Muscle of back (tissue), 11 donors: Measurements from ENCODE around the gene SHMT1. TPM values are rescaled to one million over a fixed set of nuclear protein-coding genes. Genes with fewer than 3 reads are reported as not detected.
"Not testable (repeated sequence)": the region's sequence is repeated elsewhere in the genome, so short reads cannot be mapped to it uniquely, and the experiment has no call there.

Experiments
- DNase-seq, 3 donors: peaks; one replicate each; pipeline versions ENCODE4 v3.0.0 to v3.0.0-alpha.2; 2013
- polyA plus RNA-seq, 10 donors: library from polyadenylated mRNA; unstranded; fragments of 120-200 nt; gene quantifications; one replicate each; pipeline ENCODE4 v1.2.1, GENCODE V29; 2013; ENCODE audit not compliant: insufficient read length in 10 of 10

SHMT1 gene
- polyA plus RNA-seq, 10 donors: 6.6 to 14.2 (median 10.3) TPM

DNA sequence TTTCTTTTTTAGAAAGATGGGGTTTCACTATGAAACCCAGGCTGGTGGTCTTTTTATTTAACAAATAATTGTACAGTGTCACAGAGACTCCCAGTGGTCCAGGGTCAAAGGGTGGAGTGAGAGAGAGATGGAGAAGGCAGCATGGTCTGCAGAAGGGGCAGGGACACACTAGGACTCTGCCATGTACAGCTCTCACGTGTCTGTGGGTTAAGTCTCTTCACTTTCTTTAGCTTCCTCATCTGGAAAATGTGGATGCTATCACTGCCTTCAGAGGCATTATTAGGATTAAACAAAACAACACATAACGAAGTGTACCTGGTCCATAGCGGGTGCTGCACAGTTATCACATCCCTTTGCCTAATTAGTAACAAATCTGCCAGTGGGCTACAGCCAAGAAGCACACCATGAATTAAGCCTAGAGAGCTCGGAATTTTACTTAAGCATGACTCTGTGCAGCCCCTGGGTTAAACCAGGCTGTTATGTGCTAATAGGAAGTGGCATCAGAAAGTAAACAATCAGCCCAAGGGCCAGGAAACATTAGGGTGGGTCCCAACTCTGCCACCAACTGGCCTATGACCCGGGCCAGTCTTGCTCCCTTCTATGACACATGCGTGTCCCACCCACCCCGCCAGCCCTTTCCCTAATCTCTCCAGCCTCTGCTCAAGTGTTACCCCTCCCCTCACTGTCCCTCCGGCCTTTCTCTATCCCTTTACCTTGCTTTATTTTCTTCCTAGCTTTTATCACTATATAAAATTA, 62.4 kb downstream of the SHMT1 start:
- no peak for DNase-seq

DNA sequence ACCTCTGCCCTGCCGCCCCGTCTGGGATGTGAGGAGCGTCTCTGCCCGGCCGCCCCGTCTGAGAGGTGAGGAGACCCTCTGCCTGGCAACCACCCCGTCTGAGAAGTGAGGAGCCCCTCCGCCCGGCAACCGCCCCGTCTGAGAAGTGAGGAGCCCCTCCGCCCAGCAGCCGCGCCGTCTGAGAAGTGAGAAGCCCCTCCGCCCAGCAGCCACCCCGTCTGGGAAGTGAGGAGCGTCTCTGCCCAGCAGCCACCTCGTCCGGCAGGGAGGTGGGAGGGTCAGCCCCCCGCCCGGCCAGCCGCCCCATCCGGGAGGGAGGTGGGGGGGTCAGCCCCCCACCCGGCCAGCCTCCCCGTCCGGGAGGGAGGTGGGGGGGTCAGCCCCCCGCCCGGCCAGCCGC, 65.3 kb downstream of the SHMT1 start:
- DNase-seq: not testable (repeated sequence)

DNA sequence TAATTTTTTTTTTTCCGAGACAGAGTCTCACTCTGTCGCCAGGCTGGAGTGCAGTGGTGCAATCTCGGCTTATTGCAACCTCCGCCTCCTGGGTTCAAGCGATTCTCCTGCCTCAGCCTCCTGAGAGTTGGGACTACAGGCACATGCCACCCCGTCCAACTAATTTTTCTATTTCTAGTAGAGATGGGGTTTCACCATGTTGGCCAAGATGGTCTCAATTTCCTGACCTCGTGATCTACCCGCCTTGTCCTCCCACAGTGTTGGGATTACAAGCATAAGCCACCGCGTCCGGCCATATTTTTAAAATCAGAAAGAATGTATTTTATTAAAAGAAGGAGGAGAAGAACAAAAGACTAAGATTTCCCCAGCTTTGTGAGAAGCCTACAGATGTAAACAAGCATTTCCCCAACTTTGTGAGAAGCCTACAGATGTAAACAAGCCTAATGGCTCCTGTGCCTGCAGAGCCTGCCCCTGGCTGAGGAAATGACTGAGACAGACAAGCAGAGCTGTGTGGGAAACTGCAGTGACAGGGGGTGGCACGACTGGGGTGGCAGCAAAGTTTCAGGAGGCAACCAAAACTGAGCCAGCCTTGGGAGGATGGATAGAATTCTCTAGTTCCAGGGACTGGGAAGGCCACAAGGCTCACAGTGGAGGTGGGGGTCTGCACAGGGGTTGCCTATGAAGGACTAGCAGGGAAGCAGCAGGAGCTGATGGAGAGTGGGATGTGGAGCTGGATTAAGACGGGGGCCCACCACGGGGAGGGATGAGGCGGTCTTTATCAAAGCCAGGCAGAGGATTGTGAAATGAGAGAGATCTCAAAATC, 71.4 kb downstream of the SHMT1 start:
- no peak for DNase-seq

DNA sequence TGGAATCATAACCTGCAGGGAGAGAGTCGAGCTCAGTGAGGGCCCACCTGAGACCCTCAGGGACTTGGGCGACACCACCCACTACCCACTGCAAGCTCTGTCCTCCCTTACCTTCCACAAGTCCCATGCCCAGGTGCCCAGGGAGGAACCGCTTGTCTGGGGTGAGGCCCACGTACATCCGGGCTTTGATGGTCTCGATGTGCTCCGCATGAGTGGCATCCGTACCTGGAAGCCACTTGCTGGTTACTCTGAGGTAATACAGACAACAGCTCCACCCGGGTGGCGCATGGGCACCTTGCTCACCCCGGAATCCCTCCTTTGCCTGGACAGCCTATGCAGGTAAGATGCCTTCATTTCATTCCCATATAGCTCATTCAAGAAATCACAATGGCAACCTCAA, 78.1 kb downstream of the SHMT1 start:
- DNase-seq: no peak

DNA sequence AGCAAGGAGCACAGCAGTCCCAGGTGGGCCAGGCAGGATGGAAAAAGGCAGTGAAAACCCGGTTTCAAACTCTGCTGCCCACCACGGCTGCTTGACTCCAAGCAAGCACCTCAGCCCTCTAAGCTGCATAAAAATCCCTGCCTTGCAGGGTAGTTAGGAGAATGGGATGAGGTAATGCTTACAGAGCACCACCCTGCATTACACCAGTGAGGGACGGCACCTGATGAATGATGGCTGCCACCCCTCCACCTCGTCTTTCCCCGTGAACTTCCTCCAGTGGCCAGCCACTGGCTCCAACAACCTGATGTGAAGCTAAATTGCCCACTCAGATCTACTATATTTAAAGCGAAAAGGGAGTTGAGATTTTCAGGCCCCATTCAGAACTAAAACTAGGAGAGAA, 81.6 kb downstream of the SHMT1 start:
- no peak for DNase-seq

DNA sequence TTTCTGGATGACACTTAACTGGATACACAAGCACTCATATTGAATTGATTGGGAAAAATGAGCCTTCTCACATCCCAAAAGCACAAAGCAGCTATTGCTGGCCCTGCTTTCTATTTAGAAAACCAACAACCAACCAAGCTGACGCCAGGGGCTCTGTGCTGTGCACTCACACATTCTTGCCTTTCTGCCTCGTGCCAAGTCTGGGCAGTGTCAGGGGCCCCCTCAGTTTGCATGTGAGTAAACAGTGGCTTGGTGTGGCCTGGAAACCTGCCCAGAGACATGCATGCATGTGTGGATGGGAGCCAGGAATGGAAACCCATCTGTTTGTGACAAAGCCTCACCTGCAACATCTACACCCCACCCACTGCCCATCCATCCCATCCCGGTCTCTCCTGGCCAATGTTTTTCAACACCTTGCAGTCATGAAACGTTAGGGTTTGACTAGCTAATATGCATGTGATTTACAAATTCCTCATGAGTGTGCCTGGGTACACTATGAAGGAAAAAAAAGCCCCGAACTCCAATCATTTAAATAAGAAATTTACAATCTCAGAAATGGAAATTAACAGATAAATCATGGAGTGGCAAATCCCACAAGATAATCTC, 82.5 kb downstream of the SHMT1 start:
- DNase-seq: no peak

DNA sequence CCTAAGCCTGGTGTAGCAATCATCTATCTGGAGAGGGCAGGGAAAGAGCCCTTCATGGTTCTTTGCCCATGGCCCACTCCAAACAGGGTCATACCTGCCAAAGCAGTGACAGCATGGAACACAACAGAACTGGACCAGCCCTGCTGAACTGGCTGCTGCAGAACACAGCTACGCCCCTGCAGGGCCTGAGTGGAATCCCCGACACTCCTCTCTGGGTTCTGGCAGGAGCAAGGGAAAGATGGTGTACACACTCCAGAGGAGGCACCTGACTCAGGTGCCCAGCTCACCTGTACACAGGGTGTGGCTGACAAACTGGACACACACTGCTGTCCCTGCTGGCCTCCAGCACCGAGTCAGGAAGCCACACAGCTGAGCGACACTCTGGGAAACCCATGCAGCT, 83.1 kb downstream of the SHMT1 start:
- no peak for DNase-seq

DNA sequence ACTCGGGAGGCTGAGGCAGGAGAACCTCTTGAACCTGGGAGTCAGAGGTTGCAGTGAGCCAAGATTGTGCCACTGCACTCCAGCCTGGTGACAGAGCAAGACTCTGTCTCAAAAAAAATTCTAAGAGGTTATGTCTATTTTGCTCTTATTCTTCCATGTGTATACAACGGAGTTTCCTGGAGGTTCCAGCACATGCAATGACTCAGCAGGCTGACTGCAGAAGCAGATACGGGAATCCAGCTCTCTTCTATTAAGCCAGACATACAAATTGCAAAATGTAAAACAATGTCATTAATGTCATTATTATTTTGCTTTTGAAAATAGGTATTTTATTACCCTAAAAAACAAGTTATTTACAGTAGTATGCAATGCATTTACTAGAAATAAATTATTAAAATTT, 84.5 kb downstream of the SHMT1 start:
- no peak for DNase-seq

Other genes starting within 250 kb of the SHMT1 start
- gene ALKBH5, start 179.7 kb downstream of the SHMT1 start, polyA plus RNA-seq: 10 to 100 TPM; 59.0 to 76.1 (median 67.5) TPM
- 10 to 100 TPM; 17.0 to 32.1 (median 23.0) TPM for gene LLGL1, start 137.9 kb downstream of the SHMT1 start, polyA plus RNA-seq
- gene FLII, start 104.8 kb downstream of the SHMT1 start, polyA plus RNA-seq: 100 to 1,000 TPM; 139 to 177 (median 156) TPM
- 10 to 100 TPM in 6 of 10 donors, 1 to 10 TPM in 4; 8.7 to 13.8 (median 10.3) TPM for gene MIEF2, start 102.9 kb downstream of the SHMT1 start, polyA plus RNA-seq
- gene TOP3A, start 48.6 kb downstream of the SHMT1 start, polyA plus RNA-seq: 10 to 100 TPM; 20.5 to 37.2 (median 28.5) TPM
- 1 to 10 TPM; 7.3 to 9.6 (median 8.5) TPM for gene SMCR8, start 48.3 kb downstream of the SHMT1 start, polyA plus RNA-seq
- under 1 TPM in 1 of 10 donors, not detected in 9; 0.24 TPM for gene EVPLL, start 14.2 kb upstream of the SHMT1 start, polyA plus RNA-seq
- under 1 TPM in 2 of 10 donors, not detected in 8; 0.21 to 0.25 TPM for gene LGALS9C, start 113.2 kb upstream of the SHMT1 start, polyA plus RNA-seq